GM03348 (cell line): ENCODE measurements around the gene CFAP99.

ENCODE experiments used
- DNase-seq: peaks from one replicate; pipeline ENCODE4 v3.0.0; 2012; ENCODE audit warnings: low spot score

Gene CFAP99

GRCh38 chr4:2411786-2412510 is 6.8 kb upstream of the CFAP99 start:
- DNase-seq, result no peak

- DNase-seq, result no peak
Measured at GRCh38 chr4:2412534-2412884, 6.2 kb upstream of the CFAP99 start.

GRCh38 chr4:2412885-2413716 is 5.7 kb upstream of the CFAP99 start:
- peak; percentile 91 for DNase-seq

- no peak for DNase-seq
Measured at GRCh38 chr4:2413821-2414610, 4.7 kb upstream of the CFAP99 start.

- no peak for DNase-seq
Measured at GRCh38 chr4:2415213-2415612, 3.5 kb upstream of the CFAP99 start.

GRCh38 chr4:2415881-2416563 is 2.7 kb upstream of the CFAP99 start:
- no peak for DNase-seq

- peak; percentile 51 for DNase-seq
Measured at GRCh38 chr4:2416564-2417225, 2.1 kb upstream of the CFAP99 start.

- peak; percentile 34 for DNase-seq
Measured at GRCh38 chr4:2417226-2417764, 1.5 kb upstream of the CFAP99 start.

GRCh38 chr4:2417765-2418649 is 748 bp upstream of the CFAP99 start, which contains the start of gene ZFYVE28:
Gene ZFYVE28 (minus strand): TSS chr4:2418645. CDS start chr4:2418323, 322 bp downstream.
- peak; percentile 52 for DNase-seq

GRCh38 chr4:2419814-2420213 is 1.1 kb downstream of the CFAP99 start:
- no peak for DNase-seq

- DNase-seq, result no peak
Measured at GRCh38 chr4:2421928-2422327, 3.2 kb downstream of the CFAP99 start.

- no peak for DNase-seq
Measured at GRCh38 chr4:2423066-2423465, 4.3 kb downstream of the CFAP99 start.

- no peak for DNase-seq
Measured at GRCh38 chr4:2423695-2424094, 4.9 kb downstream of the CFAP99 start.

GRCh38 chr4:2424581-2424980 is 5.8 kb downstream of the CFAP99 start:
- peak; percentile 54 for DNase-seq

- DNase-seq, result no peak
Measured at GRCh38 chr4:2425386-2426068, 6.8 kb downstream of the CFAP99 start.

- no peak for DNase-seq
Measured at GRCh38 chr4:2426069-2426397, 7.3 kb downstream of the CFAP99 start.

GRCh38 chr4:2426711-2427275 is 8.0 kb downstream of the CFAP99 start:
- no peak for DNase-seq

GRCh38 chr4:2427383-2428334 is 8.9 kb downstream of the CFAP99 start:
- no peak for DNase-seq
